Measurements from ENCODE around the gene MRTFA.

GRCh38 chr22:40444178-40444831 is 192.2 kb downstream of the MRTFA start:
- TF ChIP-seq CTCF (conservative IDR thresholded peaks at IDR 0.05; ENCODE audit: low read length) (no peak), EZH2phosphoT487 (IDR thresholded peaks at IDR 0.05; ENCODE audit: borderline replicate concordance, low read depth, low read length) (no peak)
